LNCAP (cell line): Measurements from ENCODE around the gene TRIO.

Experiments used
- CTCF ChIP-seq: fragments of 450-650 bp; IDR thresholded peaks from 2 replicates; pipeline ENCODE4 v1.5.1; 2017; ENCODE audit warnings: mild to moderate bottlenecking

The TRIO gene

GRCh38 chr5:14222206-14222605 is 79.1 kb downstream of the TRIO start:
- no peak for TF ChIP-seq CTCF

GRCh38 chr5:14223372-14223771 is 80.2 kb downstream of the TRIO start:
- no peak for TF ChIP-seq CTCF

GRCh38 chr5:14225173-14225834 is 82.2 kb downstream of the TRIO start:
- TF ChIP-seq CTCF = no peak

- TF ChIP-seq CTCF = no peak
Measured at GRCh38 chr5:14226149-14226548, 83.0 kb downstream of the TRIO start.

- TF ChIP-seq CTCF = no peak
Measured at GRCh38 chr5:14226554-14226953, 83.4 kb downstream of the TRIO start.

GRCh38 chr5:14226992-14227391 is 83.8 kb downstream of the TRIO start:
- no peak for TF ChIP-seq CTCF

GRCh38 chr5:14227513-14227912 is 84.4 kb downstream of the TRIO start:
- no peak for TF ChIP-seq CTCF

GRCh38 chr5:14228219-14228618 is 85.1 kb downstream of the TRIO start:
- no peak for TF ChIP-seq CTCF
